Astrocyte (in vitro differentiated cells and primary cell): ENCODE measurements around the gene ALK. TPM values are rescaled to one million over a fixed set of nuclear protein-coding genes. Genes with fewer than 3 reads are reported as not detected.

Experiments used
- DNase-seq: peaks from one replicate; pipeline ENCODE4 v3.0.0-alpha.2; 2010; ENCODE audit warnings: low read depth
- FAIRE-seq: peaks from 2 replicates; lab custom pipeline; 2011; peaks lifted over from hg19 to GRCh38; lab: Jason Lieb, UNC
- H2AFZ ChIP-seq: 2 replicates; pipeline ENCODE4 v1.6.0; 2012; ENCODE audit warnings: low read depth, low read length, inconsistent platforms
- H3K27ac ChIP-seq: 2 replicates; pipeline ENCODE4 v1.5.1; 2011; ENCODE audit warnings: low read depth, low read length, inconsistent platforms
- H3K27me3 ChIP-seq: 2 replicates; pipeline ENCODE4 v1.6.0; 2011; ENCODE audit warnings: low read length, inconsistent platforms; ENCODE audit not compliant: insufficient read depth
- H3K36me3 ChIP-seq: 2 replicates; pipeline ENCODE4 v1.5.1; 2011; ENCODE audit warnings: low read length, inconsistent platforms; ENCODE audit not compliant: insufficient read depth
- H3K4me1 ChIP-seq: 2 replicates; pipeline ENCODE4 v1.5.1; 2011; ENCODE audit warnings: low read length, inconsistent platforms; ENCODE audit not compliant: insufficient read depth
- H3K4me2 ChIP-seq: 2 replicates; pipeline ENCODE4 v1.6.0; 2012; ENCODE audit warnings: low read length, inconsistent platforms
- H3K4me3 ChIP-seq: 2 replicates; pipeline ENCODE4 v1.5.1; 2011; ENCODE audit warnings: low read depth, mild to moderate bottlenecking, low read length, inconsistent platforms; ENCODE audit not compliant: insufficient read depth
- H3K79me2 ChIP-seq: 2 replicates; pipeline ENCODE4 v1.6.0; 2012; ENCODE audit warnings: mild to moderate bottlenecking, low read length, inconsistent platforms; ENCODE audit not compliant: insufficient read depth
- H3K9ac ChIP-seq: 2 replicates; pipeline ENCODE4 v1.6.0; 2012; ENCODE audit warnings: mild to moderate bottlenecking, low read length, inconsistent platforms
- H3K9me3 ChIP-seq: 2 replicates; pipeline ENCODE4 v1.5.1; 2012; ENCODE audit warnings: low read depth, mild to moderate bottlenecking, low read length, inconsistent platforms; ENCODE audit not compliant: insufficient read depth
- H4K20me1 ChIP-seq: 2 replicates; pipeline ENCODE4 v1.6.0; 2012; ENCODE audit warnings: low read length, inconsistent platforms; ENCODE audit not compliant: insufficient read depth
- H3K27ac Mint-ChIP-seq: one replicate; pipeline ENCODE4 v1.8.0; 2021; ENCODE audit warnings: mild to moderate bottlenecking, mixed read lengths; ENCODE audit not compliant: unreplicated experiment
- H3K27me3 Mint-ChIP-seq: one replicate; pipeline ENCODE4 v1.8.0; 2021; ENCODE audit warnings: low read depth, mixed read lengths; ENCODE audit not compliant: unreplicated experiment
- H3K36me3 Mint-ChIP-seq: one replicate; pipeline ENCODE4 v1.8.0; 2021; ENCODE audit warnings: low read depth, mixed read lengths; ENCODE audit not compliant: unreplicated experiment
- H3K4me1 Mint-ChIP-seq: one replicate; pipeline ENCODE4 v1.8.0; 2021; ENCODE audit warnings: low read depth, mixed read lengths; ENCODE audit not compliant: unreplicated experiment
- H3K4me3 Mint-ChIP-seq: one replicate; pipeline ENCODE4 v1.8.0; 2021; ENCODE audit warnings: mild to moderate bottlenecking, moderate library complexity, mixed read lengths; ENCODE audit not compliant: unreplicated experiment
- H3K9me3 Mint-ChIP-seq: one replicate; pipeline ENCODE4 v1.8.0; 2021; ENCODE audit warnings: mild to moderate bottlenecking, mixed read lengths; ENCODE audit not compliant: unreplicated experiment
- EZH2 ChIP-seq: IDR thresholded peaks from 2 replicates; pipeline ENCODE4 v1.6.1; 2012; ENCODE audit warnings: mild to moderate bottlenecking, low read length, inconsistent platforms; ENCODE audit not compliant: insufficient read depth
- total RNA-seq: library from RNA; stranded (reverse); gene quantifications from 2 replicates; pipeline ENCODE4 v1.2.1, GENCODE V29; 2021
- TF ChIP-seq, protein P1 (sequence below): IDR thresholded peaks from 2 replicates; pipeline ENCODE4 v1.5.1; 2011; ENCODE audit warnings: low read depth, mild to moderate bottlenecking, inconsistent platforms, low read length, moderate library complexity; ENCODE audit not compliant: insufficient read depth

ALK gene
- total RNA-seq, 1 donor from 2014 or later = 0.16 TPM

DNA sequence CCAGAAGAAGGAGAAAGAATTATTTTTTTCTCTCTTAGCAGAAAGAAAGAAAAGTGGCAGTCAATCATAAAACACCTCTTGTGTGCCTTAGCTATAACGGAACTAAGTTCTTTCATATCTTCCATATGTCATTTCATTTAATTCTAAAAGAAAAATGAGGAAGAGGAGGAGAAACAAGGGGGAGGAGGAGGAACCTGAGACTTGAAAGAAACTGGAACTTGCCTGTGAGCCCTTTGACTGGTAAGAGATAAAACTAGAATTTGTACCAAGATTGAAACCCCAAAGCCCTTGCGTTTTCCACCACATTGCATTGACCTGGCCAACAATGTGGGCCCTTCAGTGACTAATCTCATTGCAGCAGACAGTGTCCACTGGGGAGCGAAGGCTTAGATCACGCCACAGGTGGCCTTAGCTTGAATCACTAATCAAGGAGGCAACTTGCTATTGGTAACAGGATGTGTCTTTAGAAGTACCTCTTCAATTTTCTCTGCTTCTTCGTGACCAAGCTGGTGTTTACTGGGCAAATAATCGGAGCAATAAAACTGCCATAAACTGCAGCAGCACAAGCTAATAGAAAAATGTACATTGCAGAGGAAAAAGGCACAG, 498.2 kb downstream of the ALK start:
- no peak for FAIRE-seq

DNA sequence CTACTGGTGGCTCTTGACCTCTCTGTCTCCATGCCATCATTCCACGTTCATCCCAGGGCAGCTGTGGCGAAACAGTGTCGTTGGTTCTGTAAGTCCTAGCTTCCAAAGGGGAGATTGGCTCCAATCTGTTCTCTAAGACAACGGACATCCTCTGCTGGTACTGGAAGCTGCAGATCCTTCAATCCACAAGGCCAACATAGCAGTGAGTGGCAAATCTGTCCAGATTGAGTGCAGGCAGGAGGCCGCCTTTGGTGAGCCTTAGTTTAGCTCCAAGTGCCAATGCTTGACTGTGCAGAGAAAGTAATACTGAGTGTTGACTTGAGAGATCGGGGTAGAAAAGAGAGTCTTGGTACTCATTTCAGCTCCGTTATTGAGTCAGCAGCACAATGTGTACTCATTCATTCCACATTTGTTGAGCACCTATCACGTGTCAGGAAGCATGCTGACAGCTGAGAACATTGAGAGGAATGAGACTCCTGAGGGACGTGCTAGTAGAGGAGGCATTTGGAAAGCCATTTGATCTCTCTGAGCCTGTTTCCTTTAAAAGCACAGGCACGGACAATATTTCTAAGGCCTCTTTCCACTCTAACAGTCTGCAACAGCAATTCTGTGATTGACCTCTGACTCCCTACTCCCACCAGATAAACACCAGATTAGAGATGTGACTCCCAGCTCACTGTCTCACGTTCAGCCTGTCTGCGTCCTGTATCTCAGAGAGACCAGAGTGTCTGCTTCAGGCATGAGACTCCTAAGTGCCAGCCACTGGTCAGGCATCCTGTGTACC, 500.2 kb downstream of the ALK start:
- DNase-seq = no peak
- Histone ChIP-seq H3K27me3 (peaks cover 18% of the 10 kb centered on the region), H3K9me3 (no peaks in the 10 kb centered on the region), H3K79me2 (no peaks in the 10 kb centered on the region), H3K36me3 (no peaks in the 10 kb centered on the region), H3K4me2 (peak overlapping the region; percentile 15), H4K20me1 (no peaks in the 10 kb centered on the region), H2AFZ (no peak overlapping the region), H3K4me3 (no peak overlapping the region), H3K4me1 (no peaks in the 10 kb centered on the region), H3K9ac (no peak overlapping the region), H3K27ac (no peak overlapping the region)
- no peaks in the 10 kb centered on the region for H3K9me3 Mint-ChIP-seq
- peaks cover 9% of the 10 kb centered on the region for H3K4me1 Mint-ChIP-seq
- H3K36me3 Mint-ChIP-seq = no peaks in the 10 kb centered on the region
- TF ChIP-seq, protein P1, sequence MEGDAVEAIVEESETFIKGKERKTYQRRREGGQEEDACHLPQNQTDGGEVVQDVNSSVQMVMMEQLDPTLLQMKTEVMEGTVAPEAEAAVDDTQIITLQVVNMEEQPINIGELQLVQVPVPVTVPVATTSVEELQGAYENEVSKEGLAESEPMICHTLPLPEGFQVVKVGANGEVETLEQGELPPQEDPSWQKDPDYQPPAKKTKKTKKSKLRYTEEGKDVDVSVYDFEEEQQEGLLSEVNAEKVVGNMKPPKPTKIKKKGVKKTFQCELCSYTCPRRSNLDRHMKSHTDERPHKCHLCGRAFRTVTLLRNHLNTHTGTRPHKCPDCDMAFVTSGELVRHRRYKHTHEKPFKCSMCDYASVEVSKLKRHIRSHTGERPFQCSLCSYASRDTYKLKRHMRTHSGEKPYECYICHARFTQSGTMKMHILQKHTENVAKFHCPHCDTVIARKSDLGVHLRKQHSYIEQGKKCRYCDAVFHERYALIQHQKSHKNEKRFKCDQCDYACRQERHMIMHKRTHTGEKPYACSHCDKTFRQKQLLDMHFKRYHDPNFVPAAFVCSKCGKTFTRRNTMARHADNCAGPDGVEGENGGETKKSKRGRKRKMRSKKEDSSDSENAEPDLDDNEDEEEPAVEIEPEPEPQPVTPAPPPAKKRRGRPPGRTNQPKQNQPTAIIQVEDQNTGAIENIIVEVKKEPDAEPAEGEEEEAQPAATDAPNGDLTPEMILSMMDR = no peak
- TF ChIP-seq EZH2 = no peak
- no peak for FAIRE-seq
- no peak overlapping the region for H3K27ac Mint-ChIP-seq
- no peak overlapping the region for H3K4me3 Mint-ChIP-seq
- H3K27me3 Mint-ChIP-seq = peaks cover 6% of the 10 kb centered on the region

More for the DNA sequence above, 498.2 kb downstream of the ALK start:
- Histone ChIP-seq H3K36me3 (no peaks in the 10 kb centered on the region), H3K27me3 (peaks cover 18% of the 10 kb centered on the region), H3K9ac (no peak overlapping the region), H4K20me1 (no peaks in the 10 kb centered on the region), H2AFZ (no peak overlapping the region), H3K27ac (no peak overlapping the region), H3K4me2 (no peak overlapping the region), H3K4me3 (no peak overlapping the region), H3K9me3 (no peaks in the 10 kb centered on the region), H3K79me2 (no peaks in the 10 kb centered on the region), H3K4me1 (no peaks in the 10 kb centered on the region)
- no peaks in the 10 kb centered on the region for H3K9me3 Mint-ChIP-seq
- H3K4me3 Mint-ChIP-seq = no peak overlapping the region
- DNase-seq = no peak
- H3K36me3 Mint-ChIP-seq = no peaks in the 10 kb centered on the region
- no peak overlapping the region for H3K27ac Mint-ChIP-seq
- TF ChIP-seq, protein P1 = no peak
- no peak for TF ChIP-seq EZH2
- peaks cover 9% of the 10 kb centered on the region for H3K4me1 Mint-ChIP-seq
- H3K27me3 Mint-ChIP-seq = peaks cover 6% of the 10 kb centered on the region

DNA sequence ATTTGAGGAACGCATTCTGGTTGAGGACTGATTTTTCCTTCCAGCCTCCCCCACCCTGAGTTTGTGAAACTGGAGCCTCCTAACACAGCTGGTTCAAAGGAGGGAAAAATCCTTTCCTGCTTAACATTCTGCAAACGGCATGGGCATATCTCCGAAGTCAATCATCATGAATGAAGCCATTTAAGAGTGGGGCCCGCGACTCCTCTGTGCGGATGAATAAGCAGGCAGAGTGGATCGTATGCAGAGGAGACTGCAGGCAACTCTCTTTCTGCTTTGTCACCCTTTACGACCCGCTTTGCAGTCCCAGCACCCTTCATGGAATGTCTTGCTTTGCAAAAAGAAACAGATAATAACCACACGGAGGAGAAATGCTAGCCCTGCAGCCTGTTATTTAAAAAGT, 500.9 kb downstream of the ALK start:
- Histone ChIP-seq H3K27me3 (peaks cover 18% of the 10 kb centered on the region), H3K9me3 (no peaks in the 10 kb centered on the region), H3K4me1 (no peaks in the 10 kb centered on the region), H3K4me2 (peak overlapping the region; percentile 15), H3K4me3 (no peak overlapping the region), H3K27ac (no peak overlapping the region), H4K20me1 (no peaks in the 10 kb centered on the region), H3K79me2 (no peaks in the 10 kb centered on the region), H2AFZ (no peak overlapping the region), H3K36me3 (no peaks in the 10 kb centered on the region), H3K9ac (no peak overlapping the region)
- Mint-ChIP-seq H3K9me3 (no peaks in the 10 kb centered on the region), H3K36me3 (no peaks in the 10 kb centered on the region), H3K27me3 (peaks cover 8% of the 10 kb centered on the region), H3K4me3 (no peak overlapping the region), H3K27ac (no peak overlapping the region), H3K4me1 (peaks cover 9% of the 10 kb centered on the region)
- DNase-seq = no peak
- TF ChIP-seq, protein P1 = no peak
- TF ChIP-seq EZH2 = no peak
- FAIRE-seq = no peak
